ENCODE results near the gene SEPTIN1. TPM values are rescaled to one million over a fixed set of nuclear protein-coding genes. Genes with fewer than 3 reads are reported as not detected.
A peak's percentile ranks its signal among the peaks of the same experiment; 100 is the strongest.
"Not testable (repeated sequence)": the region's sequence is repeated elsewhere in the genome, so short reads cannot be mapped to it uniquely, and the experiment has no call there.

SEPTIN1 gene
- total RNA-seq, 1 donor from 2014 or later, result 0.38 TPM

GRCh38 chr16:30397056-30397455, 14.7 kb upstream of the SEPTIN1 start:
- no peaks in the 10 kb centered on the region for H3K27me3 ChIP-seq (ENCODE audit: control insufficient read depth, insufficient read depth, low read length)
- no peak for DNase-seq (ENCODE audit: low read depth)
- no peak overlapping the region for H3K4me3 ChIP-seq (ENCODE audit: low read depth, low read length)
- TF ChIP-seq CTCF (IDR thresholded peaks at IDR 0.05; ENCODE audit: insufficient read depth, low read length, poor library complexity, severe bottlenecking), result no peak
- no peaks in the 10 kb centered on the region for H3K36me3 ChIP-seq (ENCODE audit: control insufficient read depth, insufficient read depth, low read length)

- DNase-seq (ENCODE audit: low read depth); H3K27me3 ChIP-seq (ENCODE audit: control insufficient read depth, insufficient read depth, low read length); H3K4me3 ChIP-seq (ENCODE audit: low read depth, low read length); H3K36me3 ChIP-seq (ENCODE audit: control insufficient read depth, insufficient read depth, low read length): not testable (repeated sequence)
These were observed 14.3 kb upstream of the SEPTIN1 start for GRCh38 chr16:30396627-30397026.

- H3K27me3 ChIP-seq (ENCODE audit: control insufficient read depth, insufficient read depth, low read length), result no peaks in the 10 kb centered on the region
- no peaks in the 10 kb centered on the region for H3K36me3 ChIP-seq (ENCODE audit: control insufficient read depth, insufficient read depth, low read length)
- peak overlapping the region; percentile 87 for H3K4me3 ChIP-seq (ENCODE audit: low read depth, low read length)
- TF ChIP-seq CTCF (IDR thresholded peaks at IDR 0.05; ENCODE audit: insufficient read depth, low read length, poor library complexity, severe bottlenecking), result no peak
- DNase-seq (ENCODE audit: low read depth), result no peak
These were observed 13.7 kb upstream of the SEPTIN1 start for GRCh38 chr16:30395992-30396585.

- H3K36me3 ChIP-seq (ENCODE audit: control insufficient read depth, insufficient read depth, low read length), result no peaks in the 10 kb centered on the region
- peak within 1 kb of the TSS; percentile 87 for H3K4me3 ChIP-seq (ENCODE audit: low read depth, low read length)
- no peak for TF ChIP-seq CTCF (IDR thresholded peaks at IDR 0.05; ENCODE audit: insufficient read depth, low read length, poor library complexity, severe bottlenecking)
- DNase-seq (ENCODE audit: low read depth), result no peak
- no peaks in the 10 kb centered on the region for H3K27me3 ChIP-seq (ENCODE audit: control insufficient read depth, insufficient read depth, low read length)
These were observed 13.0 kb upstream of the SEPTIN1 start, which contains the start of gene ZNF48 for GRCh38 chr16:30395155-30395991. Gene ZNF48 (plus strand): TSS chr16:30395420. CDS start chr16:30395795, 375 bp downstream.

- DNase-seq (ENCODE audit: low read depth), result no peak
- Histone ChIP-seq H3K36me3 (ENCODE audit: control insufficient read depth, insufficient read depth, low read length) (no peaks in the 10 kb centered on the region), H3K27me3 (ENCODE audit: control insufficient read depth, insufficient read depth, low read length) (no peaks in the 10 kb centered on the region), H3K4me3 (ENCODE audit: low read depth, low read length) (peak overlapping the region; percentile 87)
- TF ChIP-seq CTCF (IDR thresholded peaks at IDR 0.05; ENCODE audit: insufficient read depth, low read length, poor library complexity, severe bottlenecking), result no peak
These were observed 12.3 kb upstream of the SEPTIN1 start for GRCh38 chr16:30394592-30395154.

- DNase-seq (ENCODE audit: low read depth), result no peak
These were observed 1.2 kb upstream of the SEPTIN1 start for GRCh38 chr16:30383521-30383920.

More at GRCh38 chr16:30383521-30383920, 1.2 kb upstream of the SEPTIN1 start:
- TF ChIP-seq CTCF (IDR thresholded peaks at IDR 0.05; ENCODE audit: insufficient read depth, low read length, poor library complexity, severe bottlenecking), result no peak
- peaks cover 1% of the 10 kb centered on the region for H3K36me3 ChIP-seq (ENCODE audit: control insufficient read depth, insufficient read depth, low read length)
- H3K4me3 ChIP-seq (ENCODE audit: low read depth, low read length), result no peak overlapping the region
- H3K27me3 ChIP-seq (ENCODE audit: control insufficient read depth, insufficient read depth, low read length), result peaks cover 2% of the 10 kb centered on the region
